Upper lobe of left lung (tissue), 6 donors: ENCODE results near the gene CREBL2. TPM values are rescaled to one million over a fixed set of nuclear protein-coding genes. Genes with fewer than 3 reads are reported as not detected.
"Not testable (repeated sequence)": the region's sequence is repeated elsewhere in the genome, so short reads cannot be mapped to it uniquely, and the experiment has no call there.

Experiments
- ATAC-seq, 2 donors: fragments of 200-7000 bp; cut with Tn5 transposase; one replicate each; pipeline ENCODE4 v1.9.1; 2022; ENCODE audit warnings: mild to moderate bottlenecking in 2 of 2, moderate library complexity in 2 of 2; ENCODE audit not compliant: low FRiP score in 2 of 2
- DNase-seq, 2 donors: peaks; one replicate each; pipeline ENCODE4 v3.0.0-alpha.2; 2019 to 2020
- H3K27ac ChIP-seq, 4 donors: fragments of 200-600 bp; sonication (generic); one replicate each; pipeline ENCODE4 v1.5.1; 2016 to 2019
- H3K27me3 ChIP-seq, 4 donors: fragments of 200-600 bp; sonication (generic); one replicate each; pipeline ENCODE4 v1.5.1; 2017 to 2019
- H3K36me3 ChIP-seq, 4 donors: fragments of 200-600 bp; sonication (generic); one replicate each; pipeline ENCODE4 v1.5.1; 2016 to 2019
- H3K4me1 ChIP-seq, 4 donors: fragments of 200-600 bp; sonication (generic); one replicate each; pipeline ENCODE4 v1.5.1; 2018 to 2019
- H3K4me3 ChIP-seq, 4 donors: fragments of 200-600 bp; sonication (generic); one replicate each; pipeline ENCODE4 v1.5.1; 2017 to 2019; ENCODE audit warnings: mild to moderate bottlenecking in 2 of 4, moderate library complexity in 1 of 4
- H3K9me3 ChIP-seq, 4 donors: fragments of 200-600 bp; sonication (generic); one replicate each; pipeline ENCODE4 v1.5.1; 2018 to 2019
- CTCF ChIP-seq, 6 experiments: fragments of 450-650 bp in 4 of 6; fragments of 200-600 bp in 2 of 6; sonication (generic) in 2 of 6; IDR thresholded peaks; one replicate each; pipeline ENCODE4 v1.5.1; 2016 to 2019; ENCODE audit warnings: antibody characterized with exemption in 6 of 6
- EP300 ChIP-seq, 4 donors: sonication (generic); formaldehyde crosslinking; IDR thresholded peaks; one replicate each; pipeline ENCODE4 v1.5.1; 2017; ENCODE audit warnings: antibody characterized with exemption in 4 of 4, control low read depth in 2 of 4
- POLR2A ChIP-seq, 4 donors: fragments of 450-650 bp; IDR thresholded peaks; one replicate each; pipeline ENCODE4 v1.5.1; 2016 to 2017; ENCODE audit warnings: antibody characterized with exemption in 4 of 4, mild to moderate bottlenecking in 2 of 4
- POLR2AphosphoS5 ChIP-seq, 2 donors: sonication (generic); formaldehyde crosslinking; IDR thresholded peaks; one replicate each; pipeline ENCODE4 v1.5.1; 2017; ENCODE audit warnings: antibody characterized with exemption in 2 of 2
- WGBS, 2 donors: methylation state at CpG; one replicate each; pipeline ENCODE4 v1.1.5; 2017 to 2018; 5-methylcytosine and 5-hydroxymethylcytosine counted together
- total RNA-seq, 6 donors: library from RNA; depleted of rRNA in 4 of 6; stranded (reverse); fragments of >200 nt in 4 of 6; gene quantifications; one replicate each; pipeline versions ENCODE4 v1.1.0 to v1.2.1, GENCODE V29; 2016 to 2021
- donor health status: DM: no; HTN: no; CAD: no; lungs with moderate emphysema.
- donor health status: DM: no; HTN: yes; CAD: no; lungs with severe emphysema.

CREBL2 gene
- total RNA-seq, 6 donors from 2014 or later, result 40.1 to 74.2 (median 48.2) TPM

- TF ChIP-seq POLR2A (IDR thresholded peaks at IDR 0.05) (no peak), EP300 (IDR thresholded peaks at IDR 0.05) (no peak), CTCF (IDR thresholded peaks at IDR 0.05) (no peak)
- H3K9me3 ChIP-seq, result no peaks in the 10 kb centered on the region
- ATAC-seq, result no peak
- H3K4me1 ChIP-seq, result no peaks in the 10 kb centered on the region
- H3K36me3 ChIP-seq, result peaks cover 0 to 4% (median 2%) of the 10 kb centered on the region in 4 donors
- 86 to 100% methylated on average over 1 of the region's 1 CpG for WGBS, 2 donors
- H3K27ac ChIP-seq, result no peak overlapping the region
- no peak overlapping the region for H3K4me3 ChIP-seq
- DNase-seq, result no peak
- no peaks in the 10 kb centered on the region for H3K27me3 ChIP-seq
Observed at GRCh38 chr12:12630850-12631249, 19.2 kb downstream of the CREBL2 start.

GRCh38 chr12:12635651-12636050 is 24.0 kb downstream of the CREBL2 start:
- no peak overlapping the region for H3K4me3 ChIP-seq
- H3K9me3 ChIP-seq, result peaks cover 0 to 8% (median 3%) of the 10 kb centered on the region in 4 donors
- H3K36me3 ChIP-seq, result peaks cover 15 to 48% (median 39%) of the 10 kb centered on the region in 4 donors
- 94 to 96% methylated on average over 12 of the region's 12 CpGs for WGBS, 2 donors
- TF ChIP-seq CTCF (IDR thresholded peaks at IDR 0.05), result no peak
- no peak for TF ChIP-seq POLR2A (IDR thresholded peaks at IDR 0.05)
- TF ChIP-seq POLR2AphosphoS5 (IDR thresholded peaks at IDR 0.05), result no peak
- no peak for TF ChIP-seq EP300 (IDR thresholded peaks at IDR 0.05)
- no peak for DNase-seq
- no peak for ATAC-seq
- no peaks in the 10 kb centered on the region for H3K27me3 ChIP-seq
- no peaks in the 10 kb centered on the region for H3K4me1 ChIP-seq
- no peak overlapping the region for H3K27ac ChIP-seq

- no peaks in the 10 kb centered on the region for H3K27me3 ChIP-seq
- H3K36me3 ChIP-seq, result peaks cover 15 to 52% (median 41%) of the 10 kb centered on the region in 4 donors
- no peaks in the 10 kb centered on the region for H3K4me1 ChIP-seq
- H3K27ac ChIP-seq, result no peak overlapping the region
- WGBS, 2 donors, result 91 to 93% methylated on average over 1 of the region's 1 CpG
- ATAC-seq (no peak), DNase-seq (no peak)
- TF ChIP-seq POLR2A (IDR thresholded peaks at IDR 0.05), result no peak
- TF ChIP-seq POLR2AphosphoS5 (IDR thresholded peaks at IDR 0.05), result no peak
- no peak for TF ChIP-seq EP300 (IDR thresholded peaks at IDR 0.05)
- no peak for TF ChIP-seq CTCF (IDR thresholded peaks at IDR 0.05)
- peaks cover 0 to 8% (median 3%) of the 10 kb centered on the region in 4 donors for H3K9me3 ChIP-seq
- no peak overlapping the region for H3K4me3 ChIP-seq
Observed at GRCh38 chr12:12636641-12637040, 25.0 kb downstream of the CREBL2 start.

GRCh38 chr12:12639995-12640394 is 28.3 kb downstream of the CREBL2 start:
- not testable (repeated sequence) for H3K4me1 ChIP-seq, H3K4me3 ChIP-seq, H3K9me3 ChIP-seq, DNase-seq, H3K27ac ChIP-seq, H3K27me3 ChIP-seq, ATAC-seq
- H3K36me3 ChIP-seq, result peaks cover 21 to 77% (median 49%) of the 10 kb centered on the region in 4 donors
- WGBS, 2 donors, result 98 to 100% methylated on average over 4 of the region's 4 CpGs

GRCh38 chr12:12641650-12642049 is 30.0 kb downstream of the CREBL2 start:
- no peak overlapping the region for H3K4me3 ChIP-seq
- 95 to 98% methylated on average over 2 of the region's 2 CpGs for WGBS, 2 donors
- no peaks in the 10 kb centered on the region for H3K4me1 ChIP-seq
- TF ChIP-seq POLR2A (IDR thresholded peaks at IDR 0.05) (no peak), EP300 (IDR thresholded peaks at IDR 0.05) (no peak), POLR2AphosphoS5 (IDR thresholded peaks at IDR 0.05) (no peak), CTCF (IDR thresholded peaks at IDR 0.05) (no peak)
- no peaks in the 10 kb centered on the region for H3K27me3 ChIP-seq
- ATAC-seq (no peak), DNase-seq (no peak)
- no peak overlapping the region for H3K27ac ChIP-seq
- peaks cover 19 to 68% (median 44%) of the 10 kb centered on the region in 4 donors for H3K36me3 ChIP-seq
- peaks cover 0 to 8% (median 3%) of the 10 kb centered on the region in 4 donors for H3K9me3 ChIP-seq
